Activated naive CD4-positive, alpha-beta T cell treated with anti-CD3 and anti-CD28 coated beads for 36 hours (primary cell): Measurements from ENCODE around the gene HS3ST4. TPM values are rescaled to one million over a fixed set of nuclear protein-coding genes. Genes with fewer than 3 reads are reported as not detected.

ENCODE experiments used
- CTCF ChIA-PET: fragments of 350-600 bp; sonication (Branson Sonifier 250); formaldehyde crosslinking; loops from one replicate; lab custom pipeline; 2021; ENCODE audit warnings: antibody characterized with exemption; lab: Charles Lee
- DNase-seq: peaks from one replicate; pipeline ENCODE4 v3.0.0-alpha.2; 2020
- H3K27ac Mint-ChIP-seq: one replicate; pipeline ENCODE4 v1.8.0; 2021; ENCODE audit warnings: mild to moderate bottlenecking, mixed read lengths
- H3K27me3 Mint-ChIP-seq: one replicate; pipeline ENCODE4 v1.8.0; 2021; ENCODE audit warnings: low read depth, mixed read lengths
- H3K36me3 Mint-ChIP-seq: one replicate; pipeline ENCODE4 v1.8.0; 2021; ENCODE audit warnings: low read depth, mixed read lengths
- H3K4me1 Mint-ChIP-seq: one replicate; pipeline ENCODE4 v1.8.0; 2021; ENCODE audit warnings: low read depth, mixed read lengths
- H3K4me3 Mint-ChIP-seq: one replicate; pipeline ENCODE4 v1.8.0; 2021; ENCODE audit warnings: mild to moderate bottlenecking, moderate library complexity, mixed read lengths
- H3K9me3 Mint-ChIP-seq: one replicate; pipeline ENCODE4 v1.8.0; 2021; ENCODE audit warnings: mixed read lengths
- intact Hi-C: fragments of 100-400 bp; cut with micrococcal nuclease; formaldehyde crosslinking; loops from one replicate; pipeline ENCODE4 v1.15.1; 2023
- total RNA-seq, 2 experiments: library from RNA; stranded (reverse); gene quantifications; one replicate each; pipeline ENCODE4 v1.2.3, GENCODE V29; 2021

The HS3ST4 gene
- total RNA-seq, 2 experiments from 2014 or later = not detected

- CTCF ChIA-PET = no interaction called here
- no peak overlapping the region for H3K4me3 Mint-ChIP-seq
- H3K9me3 Mint-ChIP-seq = peaks cover 2% of the 10 kb centered on the region
- intact Hi-C loops = no loop called here
- peaks cover 16% of the 10 kb centered on the region for H3K27me3 Mint-ChIP-seq
- no peak overlapping the region for H3K27ac Mint-ChIP-seq
- no peaks in the 10 kb centered on the region for H3K36me3 Mint-ChIP-seq
- DNase-seq = no peak
- no peaks in the 10 kb centered on the region for H3K4me1 Mint-ChIP-seq
These were observed 150.0 kb downstream of the HS3ST4 start for GRCh38 chr16:25841761-25842160.

- peaks cover 2% of the 10 kb centered on the region for H3K9me3 Mint-ChIP-seq
- no peak for DNase-seq
- no peak overlapping the region for H3K27ac Mint-ChIP-seq
- intact Hi-C loops = no loop called here
- H3K4me1 Mint-ChIP-seq = no peaks in the 10 kb centered on the region
- peaks cover 9% of the 10 kb centered on the region for H3K27me3 Mint-ChIP-seq
- no peaks in the 10 kb centered on the region for H3K36me3 Mint-ChIP-seq
- CTCF ChIA-PET = no interaction called here
- H3K4me3 Mint-ChIP-seq = no peak overlapping the region
These were observed 154.1 kb downstream of the HS3ST4 start for GRCh38 chr16:25845901-25846300.

- Mint-ChIP-seq H3K27ac (no peak overlapping the region), H3K27me3 (peaks cover 31% of the 10 kb centered on the region), H3K4me3 (no peak overlapping the region), H3K36me3 (no peaks in the 10 kb centered on the region), H3K4me1 (no peaks in the 10 kb centered on the region), H3K9me3 (no peaks in the 10 kb centered on the region)
- intact Hi-C loops = no loop called here
- CTCF ChIA-PET = no interaction called here
- no peak for DNase-seq
These were observed 162.4 kb downstream of the HS3ST4 start for GRCh38 chr16:25854141-25854540.

- Mint-ChIP-seq H3K4me3 (no peak overlapping the region), H3K27me3 (peaks cover 37% of the 10 kb centered on the region), H3K36me3 (no peaks in the 10 kb centered on the region), H3K27ac (no peak overlapping the region), H3K4me1 (no peaks in the 10 kb centered on the region), H3K9me3 (no peaks in the 10 kb centered on the region)
- intact Hi-C loops = no loop called here
- CTCF ChIA-PET = no interaction called here
- no peak for DNase-seq
These were observed 163.3 kb downstream of the HS3ST4 start for GRCh38 chr16:25855063-25855462.

- H3K27me3 Mint-ChIP-seq = peaks cover 40% of the 10 kb centered on the region
- CTCF ChIA-PET = no interaction called here
These were observed 164.1 kb downstream of the HS3ST4 start for GRCh38 chr16:25855818-25856217.

GRCh38 chr16:25859645-25860044 is 167.9 kb downstream of the HS3ST4 start:
- no peaks in the 10 kb centered on the region for H3K4me1 Mint-ChIP-seq
- no peak overlapping the region for H3K4me3 Mint-ChIP-seq
- no peak for DNase-seq
- intact Hi-C loops = no loop called here
- H3K36me3 Mint-ChIP-seq = no peaks in the 10 kb centered on the region
- H3K9me3 Mint-ChIP-seq = no peaks in the 10 kb centered on the region
- H3K27ac Mint-ChIP-seq = no peak overlapping the region
- CTCF ChIA-PET = no interaction called here
- H3K27me3 Mint-ChIP-seq = peaks cover 43% of the 10 kb centered on the region

More at GRCh38 chr16:25855818-25856217, 164.1 kb downstream of the HS3ST4 start:
- intact Hi-C loops = no loop called here
- no peak overlapping the region for H3K4me3 Mint-ChIP-seq
- no peak overlapping the region for H3K27ac Mint-ChIP-seq
- no peak for DNase-seq
- H3K4me1 Mint-ChIP-seq = no peaks in the 10 kb centered on the region
- H3K9me3 Mint-ChIP-seq = no peaks in the 10 kb centered on the region
- no peaks in the 10 kb centered on the region for H3K36me3 Mint-ChIP-seq

GRCh38 chr16:25867041-25867440 is 175.3 kb downstream of the HS3ST4 start:
- Mint-ChIP-seq H3K4me3 (no peak overlapping the region), H3K27ac (no peak overlapping the region), H3K36me3 (no peaks in the 10 kb centered on the region), H3K4me1 (no peaks in the 10 kb centered on the region), H3K9me3 (no peaks in the 10 kb centered on the region), H3K27me3 (peaks cover 22% of the 10 kb centered on the region)
- CTCF ChIA-PET = no interaction called here
- intact Hi-C loops = no loop called here
- no peak for DNase-seq

- no peak overlapping the region for H3K4me3 Mint-ChIP-seq
- H3K4me1 Mint-ChIP-seq = no peaks in the 10 kb centered on the region
- intact Hi-C loops = no loop called here
- no peak for DNase-seq
- peaks cover 20% of the 10 kb centered on the region for H3K27me3 Mint-ChIP-seq
- CTCF ChIA-PET = no interaction called here
- no peaks in the 10 kb centered on the region for H3K9me3 Mint-ChIP-seq
- no peak overlapping the region for H3K27ac Mint-ChIP-seq
- H3K36me3 Mint-ChIP-seq = no peaks in the 10 kb centered on the region
These were observed 176.3 kb downstream of the HS3ST4 start for GRCh38 chr16:25868106-25868505.

GRCh38 chr16:25868706-25869370 is 177.1 kb downstream of the HS3ST4 start:
- CTCF ChIA-PET = no interaction called here
- no peaks in the 10 kb centered on the region for H3K36me3 Mint-ChIP-seq
- no peak overlapping the region for H3K4me3 Mint-ChIP-seq

GRCh38 chr16:25872369-25873070 is 180.8 kb downstream of the HS3ST4 start:
- Mint-ChIP-seq H3K27me3 (peaks cover 18% of the 10 kb centered on the region), H3K9me3 (no peaks in the 10 kb centered on the region), H3K27ac (no peak overlapping the region), H3K4me1 (no peaks in the 10 kb centered on the region), H3K36me3 (no peaks in the 10 kb centered on the region), H3K4me3 (no peak overlapping the region)
- CTCF ChIA-PET = no interaction called here
- no peak for DNase-seq
- intact Hi-C loops = no loop called here

More at GRCh38 chr16:25868706-25869370, 177.1 kb downstream of the HS3ST4 start:
- Mint-ChIP-seq H3K27me3 (peaks cover 17% of the 10 kb centered on the region), H3K4me1 (no peaks in the 10 kb centered on the region), H3K9me3 (no peaks in the 10 kb centered on the region), H3K27ac (no peak overlapping the region)
- intact Hi-C loops = no loop called here
- DNase-seq = no peak

- intact Hi-C loops = no loop called here
- H3K9me3 Mint-ChIP-seq = no peaks in the 10 kb centered on the region
- DNase-seq = no peak
- no peak overlapping the region for H3K4me3 Mint-ChIP-seq
- CTCF ChIA-PET = no interaction called here
- H3K36me3 Mint-ChIP-seq = no peaks in the 10 kb centered on the region
- no peak overlapping the region for H3K27ac Mint-ChIP-seq
- peaks cover 15% of the 10 kb centered on the region for H3K27me3 Mint-ChIP-seq
- no peaks in the 10 kb centered on the region for H3K4me1 Mint-ChIP-seq
These were observed 182.4 kb downstream of the HS3ST4 start for GRCh38 chr16:25874196-25874595.

GRCh38 chr16:25875956-25876598 is 184.3 kb downstream of the HS3ST4 start:
- peaks cover 15% of the 10 kb centered on the region for H3K27me3 Mint-ChIP-seq
- CTCF ChIA-PET = interaction anchor here (0.6 kb wide), 1 partner anchor 598 kb away, joined by 3 read pairs; no protein-coding TSS in a partner anchor
- no peak overlapping the region for H3K4me3 Mint-ChIP-seq
- no peak for DNase-seq
- H3K9me3 Mint-ChIP-seq = no peaks in the 10 kb centered on the region
- H3K36me3 Mint-ChIP-seq = no peaks in the 10 kb centered on the region
- intact Hi-C loops = no loop called here
- no peak overlapping the region for H3K27ac Mint-ChIP-seq
- no peaks in the 10 kb centered on the region for H3K4me1 Mint-ChIP-seq
